ENCODE data around the gene SMCO4. TPM values are rescaled to one million over a fixed set of nuclear protein-coding genes. Genes with fewer than 3 reads are reported as not detected.

SMCO4 gene
- polyA plus RNA-seq, 1 donor: 47.9 TPM

DNA sequence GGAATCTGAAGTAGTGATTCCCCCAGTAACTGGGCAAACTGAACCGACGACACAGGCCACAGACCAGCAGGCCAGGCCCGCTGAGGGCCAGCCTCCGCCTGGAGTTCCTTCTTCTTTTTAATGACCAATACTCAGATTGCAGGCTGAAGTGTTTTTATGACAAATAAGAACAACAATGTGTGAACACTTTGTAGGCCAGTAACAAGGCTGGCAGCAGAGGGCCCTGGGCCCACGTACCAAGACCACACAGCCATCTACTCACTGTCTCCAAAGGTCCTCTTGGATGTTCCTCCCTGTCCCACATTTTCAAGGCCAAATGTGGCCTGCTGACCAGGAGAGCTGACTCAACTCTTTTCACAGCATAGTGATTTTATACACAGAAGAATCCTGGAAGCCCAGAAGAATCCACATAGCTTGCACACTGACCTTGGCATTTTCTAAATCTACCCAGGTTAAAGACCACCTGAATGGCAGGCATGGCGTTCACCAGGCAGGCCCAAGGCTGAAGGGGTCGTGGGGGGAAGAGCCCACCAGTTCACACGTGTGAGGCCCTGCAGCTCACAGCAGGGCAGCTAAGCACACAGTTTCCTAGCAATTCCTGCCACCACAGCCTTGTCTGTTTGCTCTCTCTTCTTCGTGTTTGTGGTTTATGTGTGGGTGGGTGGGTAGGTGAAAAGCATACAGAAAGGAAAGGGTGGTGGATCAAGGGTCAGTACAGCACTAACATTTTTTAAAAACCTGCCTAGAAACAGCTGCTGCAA lies 13.3 kb downstream of the SMCO4 start:
- DNase-seq: no peak
- Histone ChIP-seq H3K27me3 (ENCODE audit: control insufficient read depth, insufficient read depth, low read length) (no peaks in the 10 kb centered on the region), H3K36me3 (ENCODE audit: control insufficient read depth, insufficient read depth, low read length) (no peaks in the 10 kb centered on the region), H3K9me3 (ENCODE audit: control insufficient read depth, low read depth, low read length) (no peaks in the 10 kb centered on the region), H3K4me3 (ENCODE audit: low read length) (no peak overlapping the region), H3K27ac (ENCODE audit: low read length) (peak overlapping the region; percentile 8), H3K4me1 (ENCODE audit: control insufficient read depth, insufficient read depth, low read length) (peaks cover 24% of the 10 kb centered on the region)
- WGBS (ENCODE audit: insufficient coverage, low lambda C conversion rate): no CpG with 5 or more reads among the region's 9 CpGs

DNA sequence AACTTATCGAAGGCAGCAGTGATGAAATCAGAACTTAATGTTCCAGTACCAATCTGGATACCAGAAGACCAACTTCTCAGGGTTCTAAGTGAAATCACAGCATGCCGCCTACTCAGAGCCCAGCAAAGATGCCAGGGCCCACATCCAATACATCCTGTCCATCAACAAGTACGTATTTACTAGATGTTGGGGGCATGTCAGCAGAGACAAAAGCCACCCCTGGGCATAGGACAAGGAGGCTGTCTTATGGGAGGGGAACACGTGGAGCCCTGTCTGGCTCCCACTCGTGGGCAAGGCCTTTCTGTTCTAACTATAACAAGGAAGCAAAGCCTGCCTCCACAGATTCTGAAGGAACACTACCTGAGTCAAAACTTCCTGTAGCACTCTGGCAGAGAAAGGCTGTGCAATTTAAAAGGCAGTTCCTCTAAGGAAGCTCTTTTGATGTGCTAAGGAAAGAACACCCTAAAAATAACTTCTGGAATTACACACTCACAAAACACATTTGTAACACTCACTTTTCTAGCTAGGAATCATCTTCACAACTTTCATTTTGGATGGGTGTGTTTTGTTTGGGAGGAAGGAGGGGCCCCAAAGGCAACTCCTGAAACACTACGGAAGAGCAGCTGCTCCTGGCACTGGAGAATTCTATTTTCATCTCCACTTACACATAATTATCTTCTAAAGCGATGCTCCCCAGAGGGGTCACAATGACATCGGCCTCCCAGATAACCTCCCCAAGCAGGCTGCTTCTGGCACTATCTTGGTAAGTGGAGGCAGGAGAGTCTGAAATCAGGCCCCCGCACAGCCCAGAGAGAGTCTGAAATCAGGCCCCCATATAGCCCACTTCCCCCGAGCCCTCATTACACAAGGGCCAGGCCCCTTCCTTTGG lies 14.2 kb downstream of the SMCO4 start:
- H3K27me3 ChIP-seq (ENCODE audit: control insufficient read depth, insufficient read depth, low read length): no peaks in the 10 kb centered on the region
- H3K36me3 ChIP-seq (ENCODE audit: control insufficient read depth, insufficient read depth, low read length): no peaks in the 10 kb centered on the region
- H3K27ac ChIP-seq (ENCODE audit: low read length): peak overlapping the region; percentile 8
- H3K9me3 ChIP-seq (ENCODE audit: control insufficient read depth, low read depth, low read length): no peaks in the 10 kb centered on the region
- peaks cover 28% of the 10 kb centered on the region for H3K4me1 ChIP-seq (ENCODE audit: control insufficient read depth, insufficient read depth, low read length)
- no peak for DNase-seq
- no peak overlapping the region for H3K4me3 ChIP-seq (ENCODE audit: low read length)
- 60% methylated on average over 1 of the region's 10 CpGs for WGBS (ENCODE audit: insufficient coverage, low lambda C conversion rate)

DNA sequence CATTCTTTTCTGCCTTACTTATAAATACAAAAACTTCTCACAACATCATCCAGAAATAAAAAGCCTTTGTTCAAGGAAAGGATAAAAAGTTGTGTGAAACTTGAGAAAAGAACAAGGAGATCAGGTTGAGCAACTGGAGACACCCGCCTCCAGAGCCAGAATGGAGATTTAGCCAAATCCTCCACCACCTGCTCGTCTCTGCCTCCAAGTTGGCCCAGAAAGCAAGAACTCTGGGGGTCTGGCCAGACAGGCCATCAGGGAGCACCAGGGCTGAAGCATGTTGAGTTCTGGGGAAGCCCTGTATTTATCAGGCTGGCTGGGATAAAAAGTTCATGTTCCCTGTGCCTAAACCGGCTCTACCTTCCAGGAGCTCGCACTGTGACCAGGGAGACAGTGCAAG lies 14.9 kb downstream of the SMCO4 start:
- no peak for DNase-seq
- H3K9me3 ChIP-seq (ENCODE audit: control insufficient read depth, low read depth, low read length): no peaks in the 10 kb centered on the region
- no peak overlapping the region for H3K27ac ChIP-seq (ENCODE audit: low read length)
- peaks cover 28% of the 10 kb centered on the region for H3K4me1 ChIP-seq (ENCODE audit: control insufficient read depth, insufficient read depth, low read length)
- H3K36me3 ChIP-seq (ENCODE audit: control insufficient read depth, insufficient read depth, low read length): no peaks in the 10 kb centered on the region
- H3K27me3 ChIP-seq (ENCODE audit: control insufficient read depth, insufficient read depth, low read length): no peaks in the 10 kb centered on the region
- no CpG with 5 or more reads among the region's 4 CpGs for WGBS (ENCODE audit: insufficient coverage, low lambda C conversion rate)
- H3K4me3 ChIP-seq (ENCODE audit: low read length): no peak overlapping the region

DNA sequence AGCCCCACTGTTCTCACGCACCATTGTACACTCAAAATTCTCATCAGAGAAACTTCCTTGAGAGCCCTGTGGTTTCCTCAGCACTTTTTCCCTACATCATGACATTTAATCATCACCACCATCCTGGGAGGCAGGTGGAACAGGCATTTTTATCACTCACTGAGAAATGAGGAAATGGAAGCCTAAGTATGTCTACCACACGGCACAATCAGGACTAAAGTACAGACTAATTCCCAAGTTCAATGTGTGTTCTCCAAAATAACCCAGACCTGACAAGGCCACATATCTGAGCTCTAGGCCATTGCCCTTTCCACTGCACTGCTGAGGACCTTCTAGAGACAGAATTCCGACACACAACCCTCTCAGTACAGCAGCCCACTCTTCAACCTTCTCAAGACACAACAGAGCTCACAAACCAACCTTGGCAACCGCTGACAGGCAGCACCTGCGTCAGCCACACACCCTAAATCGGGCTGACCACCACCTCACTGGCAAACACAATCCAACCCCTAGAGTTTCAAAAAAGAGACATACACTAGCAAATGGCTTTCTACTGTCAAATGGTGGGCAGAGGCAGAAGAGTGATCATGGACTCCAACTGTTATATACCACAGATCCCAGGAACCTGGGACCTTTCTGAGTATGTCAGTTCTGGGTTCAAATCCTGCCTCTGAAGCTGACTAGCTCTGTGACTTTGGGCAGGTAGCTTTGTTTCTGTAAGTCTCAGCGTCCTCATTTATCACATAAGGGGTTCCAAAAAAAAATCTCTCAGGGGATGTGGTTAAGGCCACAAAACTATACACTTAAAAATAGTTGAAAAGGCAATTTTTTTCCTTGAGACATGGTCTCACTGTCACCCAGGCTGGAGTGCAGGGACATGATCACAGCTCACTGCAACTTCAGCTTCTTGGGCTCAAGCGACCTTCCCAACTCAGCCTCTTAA lies 16.3 kb downstream of the SMCO4 start:
- Histone ChIP-seq H3K27ac (ENCODE audit: low read length) (peak overlapping the region; percentile 54), H3K36me3 (ENCODE audit: control insufficient read depth, insufficient read depth, low read length) (no peaks in the 10 kb centered on the region), H3K27me3 (ENCODE audit: control insufficient read depth, insufficient read depth, low read length) (no peaks in the 10 kb centered on the region), H3K9me3 (ENCODE audit: control insufficient read depth, low read depth, low read length) (no peaks in the 10 kb centered on the region), H3K4me3 (ENCODE audit: low read length) (no peak overlapping the region), H3K4me1 (ENCODE audit: control insufficient read depth, insufficient read depth, low read length) (peaks cover 28% of the 10 kb centered on the region)
- WGBS (ENCODE audit: insufficient coverage, low lambda C conversion rate): no CpG with 5 or more reads among the region's 8 CpGs
- DNase-seq: peak; percentile 49 to 76

DNA sequence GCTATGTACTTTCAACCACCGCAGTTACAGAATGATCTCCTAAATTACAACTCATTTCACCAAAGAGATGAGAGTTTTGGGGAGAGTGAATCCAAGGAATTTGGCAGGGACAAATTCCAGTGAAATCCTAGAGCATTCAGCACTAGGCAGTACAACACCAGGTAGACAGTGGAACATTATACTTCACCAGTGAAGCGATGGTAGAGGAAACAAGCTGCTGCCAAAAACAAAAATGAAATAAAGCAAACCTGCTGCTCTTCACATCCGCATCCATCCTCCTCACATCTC lies 16.9 kb downstream of the SMCO4 start:
- WGBS (ENCODE audit: insufficient coverage, low lambda C conversion rate): no CpG with 5 or more reads among the region's 3 CpGs
- Histone ChIP-seq H3K9me3 (ENCODE audit: control insufficient read depth, low read depth, low read length) (no peaks in the 10 kb centered on the region), H3K4me1 (ENCODE audit: control insufficient read depth, insufficient read depth, low read length) (peaks cover 28% of the 10 kb centered on the region), H3K27ac (ENCODE audit: low read length) (peak overlapping the region; percentile 54), H3K27me3 (ENCODE audit: control insufficient read depth, insufficient read depth, low read length) (no peaks in the 10 kb centered on the region), H3K36me3 (ENCODE audit: control insufficient read depth, insufficient read depth, low read length) (no peaks in the 10 kb centered on the region), H3K4me3 (ENCODE audit: low read length) (no peak overlapping the region)
- no peak for DNase-seq

DNA sequence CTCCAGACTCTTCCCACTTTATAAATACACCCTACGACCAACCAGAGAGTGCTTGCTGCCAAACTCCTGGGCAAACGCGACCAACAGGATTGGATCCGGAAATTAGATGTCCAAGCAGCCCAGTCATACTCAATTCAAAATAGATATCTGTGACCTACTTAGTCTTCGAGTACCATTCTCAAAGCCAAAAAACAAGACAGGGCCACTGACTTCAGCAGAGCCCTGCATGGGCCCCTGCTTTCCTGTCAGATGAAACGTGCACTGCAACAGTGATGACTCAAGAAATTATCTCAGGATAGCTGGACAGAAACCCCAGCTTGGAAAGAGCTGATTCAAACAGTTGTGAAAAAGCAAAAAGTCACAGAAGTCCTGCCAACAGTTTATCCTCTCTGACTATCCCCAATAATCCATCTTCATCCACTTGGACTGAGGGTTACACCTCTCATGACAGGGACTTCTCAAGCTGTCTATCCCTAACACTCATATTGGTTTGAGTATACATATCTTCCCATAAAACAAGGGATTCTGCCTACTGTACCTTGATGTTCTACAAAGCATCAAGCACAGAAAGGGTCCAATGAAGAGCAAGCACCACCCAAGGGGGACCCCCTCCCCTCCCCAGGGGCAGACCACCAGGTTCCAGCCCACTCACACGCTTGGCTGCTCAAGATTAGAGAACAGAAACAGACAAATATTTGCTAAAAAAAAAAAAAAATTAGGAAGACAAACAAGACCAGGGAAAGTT lies 17.4 kb downstream of the SMCO4 start:
- no CpG with 5 or more reads among the region's 7 CpGs for WGBS (ENCODE audit: insufficient coverage, low lambda C conversion rate)
- Histone ChIP-seq H3K9me3 (ENCODE audit: control insufficient read depth, low read depth, low read length) (no peaks in the 10 kb centered on the region), H3K4me1 (ENCODE audit: control insufficient read depth, insufficient read depth, low read length) (peaks cover 27% of the 10 kb centered on the region), H3K36me3 (ENCODE audit: control insufficient read depth, insufficient read depth, low read length) (no peaks in the 10 kb centered on the region), H3K27me3 (ENCODE audit: control insufficient read depth, insufficient read depth, low read length) (no peaks in the 10 kb centered on the region), H3K4me3 (ENCODE audit: low read length) (no peak overlapping the region), H3K27ac (ENCODE audit: low read length) (peak overlapping the region; percentile 54)
- peak in 1 of 2 donors; percentile 21 for DNase-seq

DNA sequence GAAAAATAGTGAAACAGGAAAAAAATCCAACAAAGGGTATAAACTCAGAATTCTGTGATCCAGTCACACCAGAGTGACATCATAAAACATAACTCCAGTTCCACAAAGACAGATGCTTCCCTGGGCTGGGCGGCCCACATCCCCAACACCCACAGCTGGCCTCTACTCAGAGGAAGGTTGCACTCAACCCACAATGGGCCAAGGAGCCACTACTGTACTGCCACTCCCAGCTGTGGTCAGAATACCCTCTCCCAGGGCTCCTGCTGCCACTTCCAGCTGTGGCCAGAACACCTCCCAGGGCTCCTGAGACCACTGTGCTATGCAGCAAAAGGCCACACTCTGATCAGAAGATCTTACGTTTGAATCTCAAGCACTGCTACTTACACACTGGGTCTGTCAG lies 18.3 kb downstream of the SMCO4 start:
- no CpG with 5 or more reads among the region's 2 CpGs for WGBS (ENCODE audit: insufficient coverage, low lambda C conversion rate)
- Histone ChIP-seq H3K27ac (ENCODE audit: low read length) (no peak overlapping the region), H3K4me3 (ENCODE audit: low read length) (no peak overlapping the region), H3K27me3 (ENCODE audit: control insufficient read depth, insufficient read depth, low read length) (no peaks in the 10 kb centered on the region), H3K4me1 (ENCODE audit: control insufficient read depth, insufficient read depth, low read length) (peaks cover 25% of the 10 kb centered on the region), H3K36me3 (ENCODE audit: control insufficient read depth, insufficient read depth, low read length) (no peaks in the 10 kb centered on the region), H3K9me3 (ENCODE audit: control insufficient read depth, low read depth, low read length) (no peaks in the 10 kb centered on the region)
- DNase-seq: no peak

DNA sequence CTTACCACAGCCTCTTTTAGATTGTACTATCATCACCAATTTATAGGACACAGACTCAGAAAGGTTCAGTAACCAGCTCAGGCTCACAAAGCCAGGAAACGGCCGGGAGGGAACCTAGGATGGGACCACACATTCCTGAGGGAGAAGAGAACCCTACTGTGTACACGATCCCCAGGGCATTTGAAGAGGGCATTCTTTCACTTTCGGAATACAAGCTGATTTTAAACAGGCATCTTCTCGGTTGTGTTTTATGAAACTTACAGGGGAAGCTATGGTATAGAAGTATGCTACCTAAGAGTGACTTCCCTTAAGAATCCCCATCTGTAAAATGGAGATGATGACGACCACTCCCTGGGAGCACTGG lies 19.0 kb downstream of the SMCO4 start:
- Histone ChIP-seq H3K4me3 (ENCODE audit: low read length) (no peak overlapping the region), H3K9me3 (ENCODE audit: control insufficient read depth, low read depth, low read length) (no peaks in the 10 kb centered on the region), H3K36me3 (ENCODE audit: control insufficient read depth, insufficient read depth, low read length) (no peaks in the 10 kb centered on the region), H3K27me3 (ENCODE audit: control insufficient read depth, insufficient read depth, low read length) (no peaks in the 10 kb centered on the region), H3K27ac (ENCODE audit: low read length) (no peak overlapping the region), H3K4me1 (ENCODE audit: control insufficient read depth, insufficient read depth, low read length) (peaks cover 25% of the 10 kb centered on the region)
- DNase-seq: no peak
- no CpG with 5 or more reads among the region's 6 CpGs for WGBS (ENCODE audit: insufficient coverage, low lambda C conversion rate)

DNA sequence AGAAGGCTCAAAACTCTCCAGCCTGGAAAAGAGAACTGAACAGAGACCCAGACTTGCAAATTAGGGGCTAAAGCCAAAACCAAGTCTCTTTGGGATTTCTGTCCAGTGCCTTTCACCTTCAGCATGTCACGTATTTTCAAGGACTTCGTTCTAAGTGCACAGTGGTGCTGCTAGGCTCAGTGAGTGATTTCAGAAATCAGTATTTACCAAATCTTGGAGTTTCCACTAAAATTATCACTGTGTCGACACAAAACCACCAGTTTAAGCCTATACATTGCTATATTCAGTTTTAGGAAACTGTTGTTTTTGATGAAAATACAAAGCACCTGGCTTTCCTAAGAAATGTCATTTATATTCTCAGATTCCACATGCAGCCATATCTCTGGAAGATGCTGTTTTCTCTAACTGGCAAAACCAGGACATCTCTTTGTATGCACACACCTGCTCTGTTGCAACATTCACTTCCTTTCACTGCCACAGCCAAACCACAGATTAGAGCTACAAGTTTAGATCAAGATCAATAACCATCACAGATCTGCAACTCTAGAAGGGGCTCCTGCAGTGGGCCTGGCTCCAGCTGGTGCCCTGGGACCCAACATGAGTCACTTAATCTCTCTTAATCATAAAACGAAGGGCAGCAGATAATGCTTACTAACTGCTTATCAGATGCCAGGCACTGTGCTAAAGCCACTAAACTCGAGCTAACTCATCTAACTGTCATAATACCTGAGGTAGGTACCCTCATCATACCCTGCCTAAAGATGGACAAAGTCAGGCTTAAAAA lies 22.3 kb downstream of the SMCO4 start:
- no peak overlapping the region for H3K4me3 ChIP-seq (ENCODE audit: low read length)
- H3K27ac ChIP-seq (ENCODE audit: low read length): no peak overlapping the region
- no peaks in the 10 kb centered on the region for H3K9me3 ChIP-seq (ENCODE audit: control insufficient read depth, low read depth, low read length)
- no peaks in the 10 kb centered on the region for H3K27me3 ChIP-seq (ENCODE audit: control insufficient read depth, insufficient read depth, low read length)
- H3K4me1 ChIP-seq (ENCODE audit: control insufficient read depth, insufficient read depth, low read length): peaks cover 12% of the 10 kb centered on the region
- no peak for DNase-seq
- 100% methylated on average over 1 of the region's 5 CpGs for WGBS (ENCODE audit: insufficient coverage, low lambda C conversion rate)
- no peaks in the 10 kb centered on the region for H3K36me3 ChIP-seq (ENCODE audit: control insufficient read depth, insufficient read depth, low read length)

Data from large intestine (tissue), 3 donors.